RWPE2 (cell line): Measurements from ENCODE around the gene MED9.

Experiments
- ATAC-seq: fragments of 200-7000 bp; cut with Tn5 transposase; 3 replicates; pipeline ENCODE4 v1.9.1; 2021; ENCODE audit warnings: low read depth
- DNase-seq: peaks from one replicate; pipeline ENCODE4 v3.0.0-alpha.2; 2020; ENCODE audit warnings: low spot score
- H3K27ac ChIP-seq: fragments of 450-650 bp; 2 replicates; pipeline ENCODE4 v1.5.1; 2017; ENCODE audit warnings: mild to moderate bottlenecking; ENCODE audit not compliant: poor library complexity, severe bottlenecking
- H3K27me3 ChIP-seq: fragments of 250-450 bp; sonication (Bioruptor Pico); 2 replicates; pipeline ENCODE4 v1.5.1; 2021; ENCODE audit warnings: mild to moderate bottlenecking, moderate library complexity; ENCODE audit not compliant: insufficient read depth, poor library complexity, severe bottlenecking
- H3K36me3 ChIP-seq: fragments of 250-450 bp; sonication (Bioruptor Pico); 2 replicates; pipeline ENCODE4 v1.5.1; 2020; ENCODE audit warnings: low read depth, mild to moderate bottlenecking, moderate library complexity
- H3K4me1 ChIP-seq: fragments of 250-450 bp; sonication (Bioruptor Pico); 2 replicates; pipeline ENCODE4 v1.5.1; 2021; ENCODE audit warnings: mild to moderate bottlenecking, moderate library complexity; ENCODE audit not compliant: insufficient read depth, poor library complexity, severe bottlenecking
- H3K4me3 ChIP-seq: fragments of 250-450 bp; sonication (Bioruptor Pico); 2 replicates; pipeline ENCODE4 v1.5.1; 2021; ENCODE audit warnings: mild to moderate bottlenecking, moderate library complexity; ENCODE audit not compliant: severe bottlenecking
- H3K9me3 ChIP-seq: fragments of 250-450 bp; sonication (Bioruptor Pico); 2 replicates; pipeline ENCODE4 v1.5.1; 2021; ENCODE audit warnings: mild to moderate bottlenecking, moderate library complexity; ENCODE audit not compliant: severe bottlenecking
- CTCF ChIP-seq: fragments of 450-650 bp; IDR thresholded peaks from one replicate; pipeline ENCODE4 v1.5.1; 2017; ENCODE audit warnings: mild to moderate bottlenecking, moderate library complexity; ENCODE audit not compliant: poor library complexity, severe bottlenecking

MED9 gene

GRCh38 chr17:17523731-17524490 is 47.1 kb downstream of the MED9 start:
- no peak for TF ChIP-seq CTCF
- no peak for DNase-seq
- Histone ChIP-seq H3K9me3 (no peaks in the 10 kb centered on the region), H3K4me1 (no peaks in the 10 kb centered on the region), H3K36me3 (no peaks in the 10 kb centered on the region), H3K27me3 (no peaks in the 10 kb centered on the region), H3K27ac (no peak overlapping the region), H3K4me3 (no peak overlapping the region)
- ATAC-seq = no peak

- no peaks in the 10 kb centered on the region for H3K4me1 ChIP-seq
- DNase-seq (no peak), ATAC-seq (no peak)
- TF ChIP-seq CTCF = no peak
- no peak overlapping the region for H3K4me3 ChIP-seq
- no peak overlapping the region for H3K27ac ChIP-seq
- no peaks in the 10 kb centered on the region for H3K27me3 ChIP-seq
- H3K36me3 ChIP-seq = no peaks in the 10 kb centered on the region
- no peaks in the 10 kb centered on the region for H3K9me3 ChIP-seq
These were observed 48.5 kb downstream of the MED9 start for GRCh38 chr17:17525311-17525710.

- H3K36me3 ChIP-seq = no peaks in the 10 kb centered on the region
- H3K4me3 ChIP-seq = no peak overlapping the region
- ATAC-seq (no peak), DNase-seq (no peak)
- no peaks in the 10 kb centered on the region for H3K4me1 ChIP-seq
- H3K9me3 ChIP-seq = no peaks in the 10 kb centered on the region
- TF ChIP-seq CTCF = no peak
- no peaks in the 10 kb centered on the region for H3K27me3 ChIP-seq
- H3K27ac ChIP-seq = no peak overlapping the region
These were observed 49.2 kb downstream of the MED9 start for GRCh38 chr17:17525956-17526355.

- Histone ChIP-seq H3K9me3 (no peaks in the 10 kb centered on the region), H3K36me3 (no peaks in the 10 kb centered on the region), H3K27me3 (no peaks in the 10 kb centered on the region), H3K4me3 (no peak overlapping the region), H3K4me1 (no peaks in the 10 kb centered on the region), H3K27ac (no peak overlapping the region)
- TF ChIP-seq CTCF = no peak
- DNase-seq (no peak), ATAC-seq (no peak)
These were observed 49.6 kb downstream of the MED9 start for GRCh38 chr17:17526369-17526768.

GRCh38 chr17:17527534-17527933 is 50.7 kb downstream of the MED9 start:
- H3K27me3 ChIP-seq = no peaks in the 10 kb centered on the region
- DNase-seq = no peak
- H3K27ac ChIP-seq = no peak overlapping the region
- no peak for TF ChIP-seq CTCF
- H3K9me3 ChIP-seq = no peaks in the 10 kb centered on the region
- no peaks in the 10 kb centered on the region for H3K36me3 ChIP-seq
- no peak overlapping the region for H3K4me3 ChIP-seq
- H3K4me1 ChIP-seq = no peaks in the 10 kb centered on the region
- no peak for ATAC-seq
